Activated CD8-positive, alpha-beta memory T cell treated with anti-CD3 and anti-CD28 coated beads for 36 hours (primary cell): ENCODE results near the gene KRTAP5-11. TPM values are rescaled to one million over a fixed set of nuclear protein-coding genes. Genes with fewer than 3 reads are reported as not detected.
"Not testable (repeated sequence)": the region's sequence is repeated elsewhere in the genome, so short reads cannot be mapped to it uniquely, and the experiment has no call there.

Source experiments
- CTCF ChIA-PET: fragments of 350-600 bp; sonication (Branson Sonifier 250); formaldehyde crosslinking; loops from one replicate; lab custom pipeline; 2021; ENCODE audit warnings: antibody characterized with exemption; lab: Charles Lee
- POLR2A ChIA-PET: fragments of 350-600 bp; sonication (Branson Sonifier 250); formaldehyde crosslinking; loops from one replicate; lab custom pipeline; 2021; ENCODE audit warnings: antibody characterized with exemption; lab: Charles Lee
- total RNA-seq, 2 experiments: library from RNA; stranded (reverse); gene quantifications; one replicate each; pipeline ENCODE4 v1.2.3, GENCODE V29; 2021

The KRTAP5-11 gene
- total RNA-seq, 2 experiments from 2014 or later: not detected

DNA sequence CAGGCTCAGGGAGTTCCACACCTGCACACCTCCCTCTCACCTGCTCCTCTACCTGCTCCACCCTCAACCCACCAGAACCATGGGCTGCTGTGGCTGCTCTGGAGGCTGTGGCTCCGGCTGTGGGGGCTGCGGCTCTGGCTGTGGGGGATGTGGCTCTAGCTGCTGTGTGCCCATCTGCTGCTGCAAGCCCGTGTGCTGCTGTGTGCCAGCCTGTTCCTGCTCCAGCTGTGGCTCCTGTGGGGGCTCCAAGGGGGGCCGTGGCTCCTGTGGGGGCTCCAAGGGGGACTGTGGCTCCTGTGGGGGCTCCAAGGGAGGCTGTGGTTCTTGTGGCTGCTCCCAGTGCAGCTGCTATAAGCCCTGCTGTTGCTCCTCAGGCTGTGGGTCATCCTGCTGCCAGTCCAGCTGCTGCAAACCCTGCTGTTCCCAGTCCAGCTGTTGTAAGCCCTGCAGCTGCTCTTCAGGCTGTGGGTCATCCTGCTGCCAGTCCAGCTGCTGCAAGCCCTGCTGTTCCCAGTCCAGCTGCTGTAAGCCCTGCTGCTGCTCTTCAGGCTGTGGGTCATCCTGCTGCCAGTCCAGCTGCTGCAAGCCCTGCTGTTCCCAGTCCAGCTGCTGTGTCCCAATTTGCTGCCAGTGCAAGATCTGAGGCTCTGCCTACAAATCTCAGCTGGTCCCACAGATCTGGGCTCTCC, 44.6 kb downstream of the KRTAP5-11 start, which contains the start of gene KRTAP5-8:
TSS of gene KRTAP5-8 (plus strand) at position 49 of the 689 bp plus-strand sequence. CDS start at position 80, 31 bp downstream.
- CTCF ChIA-PET, POLR2A ChIA-PET: not testable (repeated sequence)

DNA sequence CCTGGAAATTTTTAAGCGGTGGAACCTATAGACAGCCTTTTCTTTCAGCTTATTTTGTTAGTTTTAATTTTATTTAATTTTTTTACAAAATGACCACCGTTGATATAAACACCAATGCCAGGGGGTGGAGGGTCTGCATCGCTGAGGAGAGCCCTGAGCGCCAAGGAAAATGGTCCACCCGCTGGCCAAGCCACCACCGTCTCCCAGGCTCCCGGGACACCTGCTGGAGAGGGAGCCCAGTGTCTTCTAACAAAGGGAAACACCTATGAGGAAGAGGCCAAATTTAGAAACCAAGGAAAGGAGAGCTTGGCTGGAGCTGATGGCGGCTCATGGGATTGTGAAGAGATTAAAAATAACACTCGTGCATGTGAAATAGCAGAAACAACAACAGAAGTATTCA, 45.1 kb downstream of the KRTAP5-11 start:
- CTCF ChIA-PET: no interaction called here
- POLR2A ChIA-PET: no interaction called here

DNA sequence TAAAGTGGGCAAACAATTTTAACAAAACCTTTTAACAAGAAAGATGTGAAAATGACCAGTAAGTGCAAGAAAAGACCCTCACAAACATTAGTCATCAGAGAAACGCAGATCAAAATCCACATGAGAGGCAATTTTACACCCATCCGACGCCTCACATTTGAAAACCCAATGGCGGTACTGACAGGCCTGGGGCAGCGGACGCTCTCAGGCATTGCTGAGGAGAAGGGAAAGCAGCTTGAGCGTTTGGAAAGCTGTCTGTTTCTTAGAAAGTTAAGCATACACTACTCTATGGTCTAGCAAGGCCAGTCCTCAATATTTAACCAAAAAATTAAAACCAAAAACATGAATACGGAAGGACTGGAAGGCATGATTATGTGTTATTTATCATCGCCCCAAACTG, 46.9 kb downstream of the KRTAP5-11 start:
- POLR2A ChIA-PET: no interaction called here
- CTCF ChIA-PET: no interaction called here

DNA sequence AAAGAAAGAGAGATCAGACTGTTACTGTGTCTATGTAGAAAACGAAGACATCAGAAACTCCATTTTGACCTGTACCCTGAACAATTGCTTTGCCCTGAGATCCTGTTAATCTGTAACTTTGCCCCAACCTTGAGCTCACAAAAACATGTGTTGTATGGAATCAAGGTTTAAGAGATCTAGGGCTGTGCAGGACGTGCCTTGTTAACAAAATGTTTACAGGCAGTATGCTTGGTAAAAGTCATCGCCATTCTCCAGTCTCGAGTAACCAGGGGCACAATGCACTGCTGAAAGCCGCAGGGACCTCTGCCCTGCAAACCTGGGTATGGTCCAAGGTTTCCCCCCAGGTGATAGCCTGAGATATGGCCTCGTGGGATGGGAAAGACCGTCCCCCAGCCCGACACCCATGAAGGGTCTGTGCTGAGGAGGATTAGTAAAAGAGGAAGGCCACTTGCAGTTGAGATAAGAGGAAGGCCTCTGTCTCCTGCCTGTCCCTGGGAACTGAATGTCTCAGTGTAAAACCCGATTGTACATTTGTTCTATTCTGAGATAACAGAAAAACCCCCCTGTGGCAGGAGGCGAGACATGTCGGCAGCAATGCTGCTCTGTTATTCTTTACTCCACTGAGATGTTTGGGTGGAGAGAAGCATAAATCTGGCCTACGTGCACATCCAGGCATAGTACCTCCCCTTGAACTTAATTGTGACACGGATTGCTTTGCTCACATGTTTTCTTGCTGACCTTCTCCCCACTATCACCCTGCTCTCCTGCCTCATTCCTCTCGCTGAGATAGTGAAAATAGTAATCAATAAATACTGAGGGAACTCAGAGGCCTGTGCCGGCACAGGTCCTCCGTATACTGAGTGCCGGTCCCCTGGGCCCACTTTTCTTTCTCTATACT, 47.7 kb downstream of the KRTAP5-11 start:
- CTCF ChIA-PET, POLR2A ChIA-PET: not testable (repeated sequence)

DNA sequence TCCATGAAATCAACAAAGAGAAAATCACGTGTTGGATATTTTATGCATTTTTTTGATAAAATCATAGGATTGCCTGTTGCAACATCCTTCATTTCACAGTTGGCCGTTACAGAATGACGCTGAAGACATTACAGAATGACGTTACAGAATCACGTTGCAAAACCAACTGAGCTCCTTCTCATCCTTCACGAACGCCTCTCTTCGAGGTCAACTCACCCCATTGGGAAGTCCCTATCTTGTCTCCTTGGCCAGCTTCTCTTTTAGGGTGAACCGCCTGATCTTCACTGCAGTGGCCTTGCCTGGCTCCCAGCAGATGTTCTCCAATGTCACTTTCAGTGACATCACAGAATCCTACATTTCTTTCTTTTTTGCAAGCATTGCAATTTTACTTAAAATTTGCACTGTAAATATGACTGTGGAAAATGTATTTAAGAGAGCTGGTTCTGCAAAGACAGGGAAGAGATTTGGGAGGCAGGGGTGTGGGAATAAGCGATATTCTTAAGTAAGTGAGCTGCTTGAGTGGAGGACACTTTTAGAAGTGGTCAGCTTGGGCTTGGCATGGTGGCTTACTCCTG, 50.6 kb downstream of the KRTAP5-11 start:
- POLR2A ChIA-PET: no interaction called here
- CTCF ChIA-PET: interaction anchor here (1.2 kb wide), 1 partner anchor 10 kb away, joined by 3 read pairs; no protein-coding TSS in a partner anchor

Other genes with a start within 250 kb of the KRTAP5-11 start
- 10 to 100 TPM; 72.8 to 73.7 TPM for gene DHCR7, start 134.5 kb downstream of the KRTAP5-11 start, total RNA-seq
- gene NADSYN1, start 129.7 kb downstream of the KRTAP5-11 start, total RNA-seq: 10 to 100 TPM; 59.1 to 64.5 TPM
- not detected for gene KRTAP5-7, start 55.6 kb downstream of the KRTAP5-11 start, total RNA-seq
- gene KRTAP5-8, start 44.9 kb downstream of the KRTAP5-11 start, total RNA-seq: not detected
- gene KRTAP5-9, start 34.5 kb downstream of the KRTAP5-11 start, total RNA-seq: not detected
- gene KRTAP5-10, start 17.3 kb downstream of the KRTAP5-11 start, total RNA-seq: not detected